BJ (cell line): ENCODE measurements around the gene DPYD. TPM values are rescaled to one million over a fixed set of nuclear protein-coding genes. Genes with fewer than 3 reads are reported as not detected.

ENCODE experiments used
- CTCF ChIA-PET: fragments of 350-600 bp; formaldehyde crosslinking; extraction: SDS; loops from one replicate; lab custom pipeline; 2021; ENCODE audit warnings: antibody characterized with exemption, inconsistent platforms; lab: Yijun Ruan, JAX
- POLR2A ChIA-PET: fragments of 300-600 bp; sonication (Branson Sonifier 250); formaldehyde crosslinking; extraction: SDS; loops from one replicate; lab custom pipeline; 2021; ENCODE audit warnings: antibody characterized with exemption; lab: Charles Lee
- DNase-seq: peaks from one replicate; pipeline ENCODE4 v3.0.0-alpha.2; 2011; ENCODE audit warnings: low read depth
- H3K27me3 ChIP-seq: 2 replicates; pipeline ENCODE4 v1.6.0; 2011; ENCODE audit warnings: low read length; ENCODE audit not compliant: control insufficient read depth, insufficient read depth
- H3K36me3 ChIP-seq: 2 replicates; pipeline ENCODE4 v1.5.1; 2011; ENCODE audit warnings: low read length; ENCODE audit not compliant: control insufficient read depth, insufficient read depth
- H3K4me3 ChIP-seq: 2 replicates; pipeline ENCODE4 v1.5.1; 2011; ENCODE audit warnings: low read depth, mild to moderate bottlenecking, control low read depth, low read length
- polyA plus RNA-seq: library from polyadenylated mRNA; depleted of rRNA; stranded (reverse); fragments of >200 nt; gene quantifications from 2 replicates; pipeline ENCODE4 v1.2.3, GENCODE V29; 2011
- TF ChIP-seq, protein P1 (sequence below): IDR thresholded peaks from 2 replicates; pipeline ENCODE4 v1.5.1; 2011; ENCODE audit warnings: low read depth, mild to moderate bottlenecking, control low read depth, inconsistent platforms, low read length, moderate library complexity; ENCODE audit not compliant: insufficient read depth

The DPYD gene
- polyA plus RNA-seq, 1 experiment: 13.1 TPM

DNA sequence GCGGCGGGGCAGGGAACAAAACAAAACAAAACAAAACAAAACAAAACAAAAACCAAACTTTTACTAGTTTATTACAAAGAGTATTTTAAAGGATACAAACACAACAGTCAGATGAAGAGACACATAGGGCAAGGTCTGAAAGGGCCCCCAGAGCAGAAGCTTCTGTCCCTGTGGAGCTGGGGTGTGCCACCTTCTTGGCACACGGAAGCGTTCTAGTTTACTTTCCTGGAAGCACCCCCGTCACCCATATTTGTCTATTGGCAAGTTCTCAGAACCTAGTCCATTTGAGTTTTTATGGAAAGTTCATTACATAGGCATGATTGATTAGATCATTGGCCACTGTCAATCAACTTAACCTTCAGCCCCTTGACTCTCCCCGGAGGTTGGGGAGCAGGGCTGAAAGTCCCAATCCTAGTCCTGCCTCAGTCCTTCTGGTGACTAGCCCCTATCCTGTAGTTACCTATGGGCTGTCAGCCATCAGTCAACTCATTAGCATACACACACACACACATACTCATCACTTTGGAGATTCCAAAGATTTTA lies 380.4 kb downstream of the DPYD start:
- no peak for DNase-seq
- TF ChIP-seq, protein P1, sequence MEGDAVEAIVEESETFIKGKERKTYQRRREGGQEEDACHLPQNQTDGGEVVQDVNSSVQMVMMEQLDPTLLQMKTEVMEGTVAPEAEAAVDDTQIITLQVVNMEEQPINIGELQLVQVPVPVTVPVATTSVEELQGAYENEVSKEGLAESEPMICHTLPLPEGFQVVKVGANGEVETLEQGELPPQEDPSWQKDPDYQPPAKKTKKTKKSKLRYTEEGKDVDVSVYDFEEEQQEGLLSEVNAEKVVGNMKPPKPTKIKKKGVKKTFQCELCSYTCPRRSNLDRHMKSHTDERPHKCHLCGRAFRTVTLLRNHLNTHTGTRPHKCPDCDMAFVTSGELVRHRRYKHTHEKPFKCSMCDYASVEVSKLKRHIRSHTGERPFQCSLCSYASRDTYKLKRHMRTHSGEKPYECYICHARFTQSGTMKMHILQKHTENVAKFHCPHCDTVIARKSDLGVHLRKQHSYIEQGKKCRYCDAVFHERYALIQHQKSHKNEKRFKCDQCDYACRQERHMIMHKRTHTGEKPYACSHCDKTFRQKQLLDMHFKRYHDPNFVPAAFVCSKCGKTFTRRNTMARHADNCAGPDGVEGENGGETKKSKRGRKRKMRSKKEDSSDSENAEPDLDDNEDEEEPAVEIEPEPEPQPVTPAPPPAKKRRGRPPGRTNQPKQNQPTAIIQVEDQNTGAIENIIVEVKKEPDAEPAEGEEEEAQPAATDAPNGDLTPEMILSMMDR: no peak
- Histone ChIP-seq H3K4me3 (no peak overlapping the region), H3K27me3 (no peaks in the 10 kb centered on the region), H3K36me3 (no peaks in the 10 kb centered on the region)
- ChIA-PET CTCF (interaction anchor here (0.9 to 1.3 kb wide), 2 partner anchors 13 to 15 kb away, joined by 3 to 6 read pairs; no protein-coding TSS in a partner anchor), POLR2A (no interaction called here)

DNA sequence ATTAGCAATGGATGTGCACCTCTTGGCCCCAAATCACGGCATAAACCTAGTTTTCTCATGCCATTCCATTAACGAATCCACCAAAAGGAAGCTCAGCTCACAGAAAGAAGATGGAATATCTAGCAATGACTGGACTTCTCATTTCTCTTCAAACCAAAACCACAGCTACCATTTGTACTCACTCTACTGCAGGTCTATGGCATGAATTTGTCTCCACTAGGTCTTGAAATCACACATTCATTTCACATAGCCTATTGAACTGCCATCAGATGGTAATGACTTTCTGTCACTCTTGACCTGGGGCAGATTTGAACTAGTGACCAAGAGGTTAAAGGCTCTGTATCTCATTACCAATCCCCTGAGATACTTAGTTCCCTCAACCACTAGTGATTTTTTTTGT lies 382.7 kb downstream of the DPYD start:
- Histone ChIP-seq H3K4me3 (no peak overlapping the region), H3K27me3 (no peaks in the 10 kb centered on the region), H3K36me3 (no peaks in the 10 kb centered on the region)
- ChIA-PET POLR2A (no interaction called here), CTCF (no interaction called here)
- DNase-seq: no peak
- TF ChIP-seq, protein P1: no peak

DNA sequence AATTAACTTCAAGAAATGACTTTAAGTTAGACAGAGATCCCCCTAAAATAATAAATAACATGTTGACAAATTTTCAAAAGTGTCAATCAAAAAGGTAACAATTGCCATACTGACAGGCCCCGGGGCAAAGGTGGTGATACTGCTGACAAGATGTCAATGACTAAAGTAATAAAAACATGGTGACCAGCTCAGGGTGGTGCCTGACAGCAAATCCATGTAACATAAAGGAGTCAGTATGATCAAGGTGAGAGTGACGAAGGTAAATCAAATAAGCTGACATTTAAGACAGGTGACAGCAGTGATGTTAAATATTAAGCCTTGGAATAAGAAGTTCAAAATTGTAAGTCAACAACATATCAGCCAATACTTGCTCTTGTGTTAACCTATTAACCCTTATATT lies 387.5 kb downstream of the DPYD start:
- Histone ChIP-seq H3K27me3 (no peaks in the 10 kb centered on the region), H3K4me3 (no peak overlapping the region), H3K36me3 (no peaks in the 10 kb centered on the region)
- CTCF ChIA-PET: no interaction called here
- TF ChIP-seq, protein P1: no peak
- DNase-seq: no peak
- POLR2A ChIA-PET: no interaction called here

DNA sequence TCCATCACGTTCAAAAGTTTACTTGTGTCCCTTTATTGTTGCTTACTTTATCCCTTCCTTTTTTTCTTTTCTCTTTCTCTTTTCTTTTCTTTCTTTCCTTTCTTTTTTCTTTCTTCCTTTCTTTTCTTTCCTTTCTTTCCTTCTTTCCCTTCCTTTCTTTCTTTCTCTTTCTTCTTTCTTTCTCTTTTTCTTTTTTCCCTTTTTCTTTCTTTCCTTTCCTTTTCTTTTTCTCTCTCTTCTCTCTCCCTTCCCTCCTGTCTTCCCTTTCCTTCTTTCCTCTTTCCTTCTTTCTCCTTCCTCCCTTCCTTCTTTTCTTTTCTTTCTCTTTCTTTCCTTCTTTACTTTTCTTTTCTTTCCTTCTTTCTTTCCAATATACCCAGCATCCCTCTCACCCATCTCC lies 391.2 kb downstream of the DPYD start:
- ChIA-PET POLR2A (no interaction called here), CTCF (no interaction called here)
- Histone ChIP-seq H3K4me3 (no peak overlapping the region), H3K27me3 (no peaks in the 10 kb centered on the region), H3K36me3 (no peaks in the 10 kb centered on the region)
- TF ChIP-seq, protein P1: no peak
- no peak for DNase-seq

DNA sequence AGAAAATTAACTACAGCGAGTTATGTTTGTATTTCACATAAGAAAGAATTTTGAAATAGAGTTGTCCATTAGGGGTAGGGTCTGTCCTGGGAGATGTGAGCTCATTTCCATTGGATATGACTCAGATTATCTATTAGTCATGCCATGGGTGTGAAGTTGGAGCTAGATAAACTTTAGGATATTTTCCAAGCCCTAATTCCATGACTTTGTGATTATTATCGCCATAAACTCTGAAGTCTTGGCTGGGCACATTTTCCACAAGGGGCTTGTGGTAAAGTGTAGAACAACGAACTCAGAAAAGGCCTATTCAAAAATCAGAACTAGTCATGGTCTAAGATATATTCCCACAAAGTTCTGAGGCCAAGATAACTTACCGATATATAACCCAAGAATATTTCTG lies 396.6 kb downstream of the DPYD start:
- TF ChIP-seq, protein P1: no peak
- DNase-seq: no peak
- POLR2A ChIA-PET: no interaction called here
- CTCF ChIA-PET: interaction anchor here (0.5 kb wide), 1 partner anchor 9 kb away, joined by 3 read pairs; no protein-coding TSS in a partner anchor
- Histone ChIP-seq H3K36me3 (no peaks in the 10 kb centered on the region), H3K4me3 (no peak overlapping the region), H3K27me3 (no peaks in the 10 kb centered on the region)
